ENCODE measurements around the gene NAPA.

Gene NAPA

GRCh38 chr19:47448360-47448727 lies 66.5 kb downstream of the NAPA start:
- Histone ChIP-seq H3K4me2 (ENCODE audit: low read length) (no peak overlapping the region), H3K4me3 (ENCODE audit: low read length) (no peak overlapping the region), H3K27me3 (ENCODE audit: control insufficient read depth, low read length) (peaks cover 14% of the 10 kb centered on the region), H3K9me3 (ENCODE audit: control insufficient read depth, insufficient read depth, low read length) (no peaks in the 10 kb centered on the region), H3K9me2 (replicated peaks; ENCODE audit: control insufficient read depth, low read length) (no peaks in the 10 kb centered on the region), H3K27ac (ENCODE audit: low read depth, low read length) (no peak overlapping the region), H3K79me2 (ENCODE audit: control insufficient read depth, low read length) (no peaks in the 10 kb centered on the region), H3K4me1 (ENCODE audit: control insufficient read depth, low read length) (peaks cover 31% of the 10 kb centered on the region), H3F3A (ENCODE audit: control insufficient read depth, insufficient read depth) (0 out of 2 replicates have a peak, but pooled peaks cover 4% of the 10 kb centered on the region), H4K20me1 (ENCODE audit: control insufficient read depth, insufficient read depth, low read depth, low read length) (no peaks in the 10 kb centered on the region), H3K36me3 (ENCODE audit: control insufficient read depth, low read length) (no peaks in the 10 kb centered on the region)
- TF ChIP-seq CTCF (IDR thresholded peaks at IDR 0.05; ENCODE audit: low read depth, low read length, poor library complexity, severe bottlenecking) (no peak), EZH2phosphoT487 (IDR thresholded peaks at IDR 0.05; ENCODE audit: borderline replicate concordance, low read length) (no peak)

GRCh38 chr19:47447470-47448359 lies 67.1 kb downstream of the NAPA start:
- no peak overlapping the region for H3K4me3 ChIP-seq (ENCODE audit: low read length)

DNA sequence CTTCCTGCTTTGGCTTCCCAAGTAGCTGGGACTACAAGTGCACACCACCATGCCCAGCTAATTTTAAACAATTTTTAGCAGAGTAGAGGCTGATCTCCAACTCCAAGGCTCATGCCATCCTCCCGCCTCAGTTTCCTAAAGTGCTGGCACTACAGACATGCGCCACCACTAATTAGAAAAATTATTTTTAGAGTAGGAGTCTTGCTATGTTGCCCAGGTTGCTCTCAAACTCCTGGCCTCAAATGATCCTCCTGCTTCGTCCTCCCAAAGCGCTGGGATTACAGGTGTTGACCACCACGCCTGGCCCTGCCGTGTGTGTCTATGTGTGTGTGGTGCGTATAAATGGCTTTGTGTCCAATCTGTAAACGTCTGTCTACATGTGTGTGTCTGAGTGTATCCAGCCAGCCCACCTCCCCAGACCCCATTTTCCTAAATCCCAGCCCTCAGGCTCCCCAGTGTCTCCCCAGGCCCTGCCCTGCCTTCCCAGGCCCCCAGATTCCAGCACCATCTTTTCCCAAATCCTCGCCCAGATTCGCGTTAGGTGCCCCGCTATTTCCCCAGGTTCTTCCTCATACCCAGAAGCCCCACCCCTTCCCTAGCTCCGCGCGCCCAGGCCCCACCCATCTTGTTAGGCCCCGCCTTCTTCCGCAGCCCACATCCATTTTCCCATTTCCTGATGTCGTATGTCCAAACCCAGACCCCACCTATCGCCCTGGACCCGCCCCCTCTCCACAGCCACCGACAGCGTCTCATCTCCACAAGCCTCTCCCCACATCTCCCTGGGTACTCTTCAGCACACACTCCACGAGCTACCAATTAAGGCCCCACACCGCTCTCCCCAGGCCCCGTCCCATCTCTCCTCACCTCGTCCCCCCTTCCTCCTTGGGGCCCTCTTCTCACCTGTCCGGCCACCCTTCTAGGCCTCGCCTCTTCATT lies 68.1 kb downstream of the NAPA start:
- Histone ChIP-seq H4K20me1 (ENCODE audit: control insufficient read depth, insufficient read depth, low read depth, low read length) (no peaks in the 10 kb centered on the region), H3K79me2 (ENCODE audit: control insufficient read depth, low read length) (no peaks in the 10 kb centered on the region), H3K27me3 (ENCODE audit: control insufficient read depth, low read length) (peaks cover 16% of the 10 kb centered on the region), H3K4me3 (ENCODE audit: low read length) (no peak overlapping the region), H3K27ac (ENCODE audit: low read depth, low read length) (no peak overlapping the region), H3F3A (ENCODE audit: control insufficient read depth, insufficient read depth) (0 out of 2 replicates have a peak, but pooled peaks cover 4% of the 10 kb centered on the region), H3K4me2 (ENCODE audit: low read length) (peak overlapping the region; percentile 46), H3K9me2 (replicated peaks; ENCODE audit: control insufficient read depth, low read length) (no peaks in the 10 kb centered on the region), H3K9me3 (ENCODE audit: control insufficient read depth, insufficient read depth, low read length) (no peaks in the 10 kb centered on the region), H3K36me3 (ENCODE audit: control insufficient read depth, low read length) (no peaks in the 10 kb centered on the region), H3K4me1 (ENCODE audit: control insufficient read depth, low read length) (peaks cover 24% of the 10 kb centered on the region)
- no peak for TF ChIP-seq CTCF (IDR thresholded peaks at IDR 0.05; ENCODE audit: low read depth, low read length, poor library complexity, severe bottlenecking)
- no peak for TF ChIP-seq EZH2phosphoT487 (IDR thresholded peaks at IDR 0.05; ENCODE audit: borderline replicate concordance, low read length)

More at GRCh38 chr19:47447470-47448359, 67.1 kb downstream of the NAPA start:
- Histone ChIP-seq H3K36me3 (ENCODE audit: control insufficient read depth, low read length) (no peaks in the 10 kb centered on the region), H3K9me3 (ENCODE audit: control insufficient read depth, insufficient read depth, low read length) (no peaks in the 10 kb centered on the region), H3K9me2 (replicated peaks; ENCODE audit: control insufficient read depth, low read length) (no peaks in the 10 kb centered on the region), H3K4me2 (ENCODE audit: low read length) (no peak overlapping the region), H3F3A (ENCODE audit: control insufficient read depth, insufficient read depth) (0 out of 2 replicates have a peak, but pooled peaks cover 4% of the 10 kb centered on the region), H3K27me3 (ENCODE audit: control insufficient read depth, low read length) (peaks cover 17% of the 10 kb centered on the region), H3K79me2 (ENCODE audit: control insufficient read depth, low read length) (no peaks in the 10 kb centered on the region), H4K20me1 (ENCODE audit: control insufficient read depth, insufficient read depth, low read depth, low read length) (no peaks in the 10 kb centered on the region), H3K27ac (ENCODE audit: low read depth, low read length) (no peak overlapping the region), H3K4me1 (ENCODE audit: control insufficient read depth, low read length) (peaks cover 25% of the 10 kb centered on the region)
- TF ChIP-seq EZH2phosphoT487 (IDR thresholded peaks at IDR 0.05; ENCODE audit: borderline replicate concordance, low read length) (no peak), CTCF (IDR thresholded peaks at IDR 0.05; ENCODE audit: low read depth, low read length, poor library complexity, severe bottlenecking) (no peak)

All from DOHH2 (cell line).